Measurements from ENCODE around the gene STRIP2.

Gene STRIP2

DNA sequence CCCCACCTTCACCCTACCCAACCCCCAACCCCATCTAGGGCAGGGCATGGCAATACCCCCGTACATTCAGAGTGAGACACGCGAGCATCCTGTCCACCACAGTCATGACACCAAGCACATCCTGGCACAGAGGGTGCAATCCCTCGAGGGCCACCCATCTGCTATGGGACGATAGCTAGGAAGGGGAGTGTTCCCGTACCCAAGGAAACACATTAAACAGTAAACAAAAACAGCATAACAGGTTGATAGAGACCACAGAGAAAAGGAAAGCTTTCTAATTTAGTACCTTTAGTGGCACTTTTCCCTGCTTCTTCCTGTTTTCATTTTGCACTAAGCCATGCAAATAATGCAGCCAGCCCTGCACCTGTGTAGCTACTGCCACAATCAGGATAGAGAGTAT lies 65.8 kb downstream of the STRIP2 start:
- Histone ChIP-seq H3K4me3 (ENCODE audit: low read length) (no peak overlapping the region), H3K4me1 (ENCODE audit: control insufficient read depth, low read depth, low read length) (no peaks in the 10 kb centered on the region), H3K9me3 (ENCODE audit: control insufficient read depth, low read depth, low read length) (no peaks in the 10 kb centered on the region), H3K36me3 (ENCODE audit: control insufficient read depth, low read depth, low read length) (no peaks in the 10 kb centered on the region), H3K9ac (ENCODE audit: low read length) (no peak overlapping the region), H3K27me3 (ENCODE audit: control insufficient read depth, insufficient read depth, low read length) (peaks cover 35% of the 10 kb centered on the region), H3K27ac (ENCODE audit: low read length) (no peak overlapping the region)

GRCh38 chr7:129501760-129502707 lies 67.8 kb downstream of the STRIP2 start, which contains the start of gene SMKR1:
Gene SMKR1 (plus strand): TSS chr7:129502531. CDS start chr7:129502825, 294 bp downstream.
- Histone ChIP-seq H3K4me3 (ENCODE audit: low read length) (peak within 1 kb of the TSS; percentile 76), H3K27ac (ENCODE audit: low read length) (no peak within 1 kb of the TSS), H3K27me3 (ENCODE audit: control insufficient read depth, insufficient read depth, low read length) (peaks cover 35% of the 10 kb centered on the region), H3K9ac (ENCODE audit: low read length) (no peak within 1 kb of the TSS), H3K36me3 (ENCODE audit: control insufficient read depth, low read depth, low read length) (no peaks in the 10 kb centered on the region), H3K9me3 (ENCODE audit: control insufficient read depth, low read depth, low read length) (no peaks in the 10 kb centered on the region), H3K4me1 (ENCODE audit: control insufficient read depth, low read depth, low read length) (no peaks in the 10 kb centered on the region)

- no peak overlapping the region for H3K9ac ChIP-seq (ENCODE audit: low read length)
Measured at GRCh38 chr7:129502708-129503685, 68.8 kb downstream of the STRIP2 start.

DNA sequence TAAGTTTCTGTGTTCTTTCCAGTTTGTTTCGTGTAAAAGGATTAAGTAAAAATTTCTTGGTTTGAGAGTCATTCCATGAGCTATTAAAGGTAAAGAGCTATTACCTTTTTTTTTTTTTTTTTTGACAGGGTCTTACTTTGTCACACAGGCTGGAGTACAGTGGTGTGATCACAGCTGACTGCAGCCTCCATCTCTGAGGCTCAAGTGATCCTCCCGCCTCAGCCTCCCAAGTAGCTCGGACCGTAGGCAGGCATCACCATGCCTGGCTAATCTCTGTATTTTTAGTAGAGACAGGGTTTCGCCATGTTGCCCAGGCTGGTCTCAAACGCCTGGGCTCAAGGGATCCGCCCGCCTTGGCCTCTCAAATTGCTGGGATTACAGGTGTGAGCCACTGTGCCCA lies 69.5 kb downstream of the STRIP2 start:
- Histone ChIP-seq H3K9me3 (ENCODE audit: control insufficient read depth, low read depth, low read length) (no peaks in the 10 kb centered on the region), H3K4me1 (ENCODE audit: control insufficient read depth, low read depth, low read length) (no peaks in the 10 kb centered on the region), H3K36me3 (ENCODE audit: control insufficient read depth, low read depth, low read length) (no peaks in the 10 kb centered on the region), H3K27ac (ENCODE audit: low read length) (no peak overlapping the region), H3K9ac (ENCODE audit: low read length) (no peak overlapping the region), H3K27me3 (ENCODE audit: control insufficient read depth, insufficient read depth, low read length) (peaks cover 35% of the 10 kb centered on the region), H3K4me3 (ENCODE audit: low read length) (no peak overlapping the region)

More at GRCh38 chr7:129502708-129503685, 68.8 kb downstream of the STRIP2 start:
- H3K9me3 ChIP-seq (ENCODE audit: control insufficient read depth, low read depth, low read length) = no peaks in the 10 kb centered on the region
- peaks cover 35% of the 10 kb centered on the region for H3K27me3 ChIP-seq (ENCODE audit: control insufficient read depth, insufficient read depth, low read length)
- no peak overlapping the region for H3K27ac ChIP-seq (ENCODE audit: low read length)
- peak overlapping the region; percentile 62 for H3K4me3 ChIP-seq (ENCODE audit: low read length)
- no peaks in the 10 kb centered on the region for H3K36me3 ChIP-seq (ENCODE audit: control insufficient read depth, low read depth, low read length)
- H3K4me1 ChIP-seq (ENCODE audit: control insufficient read depth, low read depth, low read length) = no peaks in the 10 kb centered on the region

DNA sequence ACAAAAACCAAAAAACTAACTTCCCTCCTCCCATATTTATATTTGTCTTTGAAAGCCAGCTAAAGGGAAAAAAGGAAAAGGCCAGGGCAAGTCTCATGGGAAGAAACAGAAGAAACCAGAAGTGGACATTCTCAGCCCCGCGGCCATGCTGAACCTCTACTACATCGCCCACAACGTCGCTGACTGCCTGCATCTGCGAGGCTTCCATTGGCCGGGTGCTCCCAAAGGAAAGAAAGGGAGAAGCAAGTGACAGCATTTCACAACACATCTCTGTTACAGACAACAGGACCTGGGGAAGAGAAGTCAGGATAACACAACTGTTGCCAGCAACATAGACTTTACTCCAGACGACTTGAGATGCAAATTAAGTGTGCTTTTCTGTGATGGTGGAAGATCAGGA lies 78.0 kb downstream of the STRIP2 start:
- no peak overlapping the region for H3K9ac ChIP-seq (ENCODE audit: low read length)
- no peaks in the 10 kb centered on the region for H3K27me3 ChIP-seq (ENCODE audit: control insufficient read depth, insufficient read depth, low read length)
- no peaks in the 10 kb centered on the region for H3K9me3 ChIP-seq (ENCODE audit: control insufficient read depth, low read depth, low read length)
- no peak overlapping the region for H3K27ac ChIP-seq (ENCODE audit: low read length)
- no peak overlapping the region for H3K4me3 ChIP-seq (ENCODE audit: low read length)
- H3K36me3 ChIP-seq (ENCODE audit: control insufficient read depth, low read depth, low read length) = no peaks in the 10 kb centered on the region
- no peaks in the 10 kb centered on the region for H3K4me1 ChIP-seq (ENCODE audit: control insufficient read depth, low read depth, low read length)

DNA sequence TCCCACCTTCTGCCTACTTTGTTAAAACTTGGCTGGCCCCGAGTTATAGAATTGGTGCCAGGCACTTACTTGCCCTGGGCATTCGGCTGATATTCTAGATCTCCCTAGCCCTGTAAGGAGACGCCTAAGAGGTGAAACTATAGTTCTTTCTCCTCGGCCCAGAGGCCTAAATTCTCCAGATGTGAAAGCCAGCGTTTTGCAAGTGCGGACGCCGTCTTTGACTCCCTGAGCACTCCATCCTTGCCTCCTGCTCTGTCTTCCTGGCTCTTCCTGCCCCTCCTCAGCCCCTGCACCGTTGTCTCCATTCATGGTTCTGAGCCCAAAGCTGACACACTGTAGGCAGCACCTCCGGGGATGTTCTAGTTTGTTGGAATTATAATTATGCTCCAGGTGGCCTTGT lies 79.3 kb downstream of the STRIP2 start:
- Histone ChIP-seq H3K4me3 (ENCODE audit: low read length) (no peak overlapping the region), H3K9ac (ENCODE audit: low read length) (no peak overlapping the region), H3K4me1 (ENCODE audit: control insufficient read depth, low read depth, low read length) (no peaks in the 10 kb centered on the region), H3K9me3 (ENCODE audit: control insufficient read depth, low read depth, low read length) (no peaks in the 10 kb centered on the region), H3K27ac (ENCODE audit: low read length) (no peak overlapping the region), H3K36me3 (ENCODE audit: control insufficient read depth, low read depth, low read length) (no peaks in the 10 kb centered on the region), H3K27me3 (ENCODE audit: control insufficient read depth, insufficient read depth, low read length) (no peaks in the 10 kb centered on the region)

DNA sequence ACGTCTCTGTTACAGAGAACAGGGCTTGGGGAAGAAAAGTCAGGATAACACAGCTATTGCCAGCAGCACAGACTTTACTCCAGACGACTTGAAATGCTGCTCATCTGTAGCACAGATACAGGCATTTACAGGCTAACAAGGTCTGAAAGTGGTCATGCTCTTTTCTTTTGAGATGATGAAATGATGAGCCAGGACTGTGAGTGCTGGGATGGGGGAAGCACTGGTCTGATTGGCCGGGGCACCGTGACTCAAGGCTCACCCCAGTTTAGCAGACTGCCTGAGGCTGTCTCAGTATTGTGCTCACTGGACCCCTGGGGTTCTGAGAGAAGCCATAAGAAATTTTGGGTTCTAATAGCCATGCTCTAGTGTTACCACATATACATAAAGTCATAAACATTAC lies 80.5 kb downstream of the STRIP2 start:
- Histone ChIP-seq H3K9me3 (ENCODE audit: control insufficient read depth, low read depth, low read length) (no peaks in the 10 kb centered on the region), H3K4me3 (ENCODE audit: low read length) (no peak overlapping the region), H3K36me3 (ENCODE audit: control insufficient read depth, low read depth, low read length) (no peaks in the 10 kb centered on the region), H3K4me1 (ENCODE audit: control insufficient read depth, low read depth, low read length) (peaks cover 2% of the 10 kb centered on the region), H3K27ac (ENCODE audit: low read length) (no peak overlapping the region), H3K27me3 (ENCODE audit: control insufficient read depth, insufficient read depth, low read length) (no peaks in the 10 kb centered on the region), H3K9ac (ENCODE audit: low read length) (no peak overlapping the region)

DNA sequence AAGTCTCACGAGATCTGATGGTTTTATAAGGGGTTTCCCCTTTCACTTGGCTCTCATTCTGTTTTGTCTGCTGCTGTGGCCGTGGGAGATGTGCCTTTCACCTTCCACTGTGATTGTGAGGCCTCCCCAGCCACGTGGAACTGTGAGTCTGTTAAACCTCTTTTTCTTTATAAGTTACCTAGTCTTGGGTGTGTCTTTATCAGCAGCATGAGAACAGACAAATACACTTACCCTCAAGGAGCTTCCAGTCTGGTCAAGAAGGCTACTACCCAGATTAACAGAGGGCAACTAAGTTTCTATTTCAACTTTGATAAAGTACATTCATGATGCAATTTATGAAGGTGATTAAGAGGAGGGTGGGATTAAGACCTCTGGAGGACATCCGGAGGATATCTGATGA lies 81.1 kb downstream of the STRIP2 start:
- H3K4me1 ChIP-seq (ENCODE audit: control insufficient read depth, low read depth, low read length) = peaks cover 3% of the 10 kb centered on the region
- H3K9me3 ChIP-seq (ENCODE audit: control insufficient read depth, low read depth, low read length) = no peaks in the 10 kb centered on the region
- H3K4me3 ChIP-seq (ENCODE audit: low read length) = no peak overlapping the region
- H3K27ac ChIP-seq (ENCODE audit: low read length) = no peak overlapping the region
- H3K36me3 ChIP-seq (ENCODE audit: control insufficient read depth, low read depth, low read length) = no peaks in the 10 kb centered on the region
- H3K27me3 ChIP-seq (ENCODE audit: control insufficient read depth, insufficient read depth, low read length) = no peaks in the 10 kb centered on the region
- no peak overlapping the region for H3K9ac ChIP-seq (ENCODE audit: low read length)

DNA sequence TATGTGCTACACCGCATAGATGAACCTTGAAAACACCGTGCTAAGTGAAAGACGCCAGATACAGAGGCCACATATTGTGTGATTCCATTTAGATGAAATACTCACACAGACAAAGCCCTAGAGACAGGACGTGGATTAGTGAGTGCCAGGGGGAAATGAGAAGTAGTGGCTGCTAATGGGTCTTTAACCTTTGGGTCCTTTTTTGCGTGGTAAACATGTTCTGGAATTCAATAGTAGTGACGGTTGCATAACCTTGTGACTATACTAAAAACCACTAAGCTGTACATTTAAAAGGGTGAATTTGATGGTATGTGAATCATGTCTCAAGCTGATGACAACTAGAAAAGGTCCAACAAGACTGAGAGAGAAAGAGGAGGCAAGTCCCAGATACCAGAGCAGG lies 83.7 kb downstream of the STRIP2 start:
- Histone ChIP-seq H3K27ac (ENCODE audit: low read length) (no peak overlapping the region), H3K9me3 (ENCODE audit: control insufficient read depth, low read depth, low read length) (no peaks in the 10 kb centered on the region), H3K36me3 (ENCODE audit: control insufficient read depth, low read depth, low read length) (no peaks in the 10 kb centered on the region), H3K9ac (ENCODE audit: low read length) (no peak overlapping the region), H3K27me3 (ENCODE audit: control insufficient read depth, insufficient read depth, low read length) (peaks cover 2% of the 10 kb centered on the region), H3K4me3 (ENCODE audit: low read length) (no peak overlapping the region), H3K4me1 (ENCODE audit: control insufficient read depth, low read depth, low read length) (peaks cover 5% of the 10 kb centered on the region)

DNA sequence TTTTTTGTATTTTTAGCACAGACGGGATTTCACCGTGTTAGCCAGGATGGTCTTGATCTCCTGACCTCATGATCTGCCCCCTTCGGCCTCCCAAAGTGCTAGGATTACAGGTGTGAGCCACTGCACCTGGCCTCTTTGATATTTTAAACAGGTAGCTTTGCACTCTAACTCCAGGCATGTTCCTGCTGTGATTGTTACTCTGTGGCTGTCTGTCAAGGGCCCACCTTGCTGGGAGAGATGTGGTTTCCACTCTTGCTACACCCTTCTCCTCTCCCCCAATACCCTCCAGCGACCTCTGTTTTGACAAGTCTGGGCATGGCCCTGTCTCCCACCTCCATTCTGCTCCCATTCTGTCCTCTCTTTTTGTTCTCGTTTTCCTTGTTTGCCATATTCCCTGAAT lies 85.2 kb downstream of the STRIP2 start:
- no peaks in the 10 kb centered on the region for H3K9me3 ChIP-seq (ENCODE audit: control insufficient read depth, low read depth, low read length)
- H3K27me3 ChIP-seq (ENCODE audit: control insufficient read depth, insufficient read depth, low read length) = peaks cover 3% of the 10 kb centered on the region
- H3K36me3 ChIP-seq (ENCODE audit: control insufficient read depth, low read depth, low read length) = no peaks in the 10 kb centered on the region
- no peak overlapping the region for H3K4me3 ChIP-seq (ENCODE audit: low read length)
- peaks cover 6% of the 10 kb centered on the region for H3K4me1 ChIP-seq (ENCODE audit: control insufficient read depth, low read depth, low read length)
- H3K9ac ChIP-seq (ENCODE audit: low read length) = no peak overlapping the region
- no peak overlapping the region for H3K27ac ChIP-seq (ENCODE audit: low read length)
